ENCODE measurements around the gene KRTAP4-8. TPM values are rescaled to one million over a fixed set of nuclear protein-coding genes. Genes with fewer than 3 reads are reported as not detected.
"Not testable (repeated sequence)": the region's sequence is repeated elsewhere in the genome, so short reads cannot be mapped to it uniquely, and the experiment has no call there.

KRTAP4-8 gene
- total RNA-seq, 1 donor from 2014 or later = not detected

- Mint-ChIP-seq H3K4me1 (ENCODE audit: low read depth, unreplicated experiment) (no peaks in the 10 kb centered on the region), H3K27ac (ENCODE audit: unreplicated experiment) (no peak overlapping the region), H3K9me3 (ENCODE audit: unreplicated experiment) (peaks cover 2% of the 10 kb centered on the region), H3K27me3 (ENCODE audit: unreplicated experiment) (no peaks in the 10 kb centered on the region), H3K36me3 (ENCODE audit: unreplicated experiment) (peaks cover 9% of the 10 kb centered on the region), H3K4me3 (ENCODE audit: unreplicated experiment) (no peak overlapping the region)
- DNase-seq = no peak
- TF ChIP-seq CTCF (IDR thresholded peaks at IDR 0.05; ENCODE audit: partially characterized antibody, unreplicated experiment) = no peak
These were observed 36.0 kb downstream of the KRTAP4-8 start for GRCh38 chr17:41061964-41062363.

DNA sequence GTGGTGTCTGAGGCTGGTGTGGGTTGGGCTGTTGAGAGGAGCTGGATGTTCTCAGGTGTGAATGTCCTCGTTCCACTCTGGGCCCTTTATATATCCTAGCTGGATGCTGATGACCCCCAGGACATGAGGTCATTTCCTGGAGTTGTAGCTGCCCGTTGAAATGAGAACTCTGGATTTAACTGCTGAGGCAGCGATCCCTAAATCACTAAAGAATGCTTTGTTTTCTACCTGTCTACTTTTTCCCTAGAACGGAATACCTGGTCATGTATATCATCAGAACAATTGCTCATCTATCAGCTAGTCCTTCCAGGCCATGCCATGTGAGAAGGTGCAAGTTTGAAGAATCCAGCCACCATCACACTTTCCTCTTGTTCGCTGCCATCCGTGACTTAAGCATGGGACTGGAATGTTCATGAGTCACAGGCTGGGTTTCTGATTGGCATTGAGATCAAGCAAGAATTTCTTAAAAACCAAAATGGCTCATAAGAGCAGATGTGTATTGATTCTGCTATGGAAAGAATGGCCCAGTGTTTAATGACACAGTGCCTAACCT, 37.8 kb downstream of the KRTAP4-8 start, which contains the start of gene KRTAP2-3:
TSS of gene KRTAP2-3 (minus strand) at position 63 of the 553 bp plus-strand sequence. CDS start 64 bp downstream, outside the sequence.
- H3K4me3 Mint-ChIP-seq (ENCODE audit: unreplicated experiment) = no peak within 1 kb of the TSS
- H3K27me3 Mint-ChIP-seq (ENCODE audit: unreplicated experiment) = no peaks in the 10 kb centered on the region

DNA sequence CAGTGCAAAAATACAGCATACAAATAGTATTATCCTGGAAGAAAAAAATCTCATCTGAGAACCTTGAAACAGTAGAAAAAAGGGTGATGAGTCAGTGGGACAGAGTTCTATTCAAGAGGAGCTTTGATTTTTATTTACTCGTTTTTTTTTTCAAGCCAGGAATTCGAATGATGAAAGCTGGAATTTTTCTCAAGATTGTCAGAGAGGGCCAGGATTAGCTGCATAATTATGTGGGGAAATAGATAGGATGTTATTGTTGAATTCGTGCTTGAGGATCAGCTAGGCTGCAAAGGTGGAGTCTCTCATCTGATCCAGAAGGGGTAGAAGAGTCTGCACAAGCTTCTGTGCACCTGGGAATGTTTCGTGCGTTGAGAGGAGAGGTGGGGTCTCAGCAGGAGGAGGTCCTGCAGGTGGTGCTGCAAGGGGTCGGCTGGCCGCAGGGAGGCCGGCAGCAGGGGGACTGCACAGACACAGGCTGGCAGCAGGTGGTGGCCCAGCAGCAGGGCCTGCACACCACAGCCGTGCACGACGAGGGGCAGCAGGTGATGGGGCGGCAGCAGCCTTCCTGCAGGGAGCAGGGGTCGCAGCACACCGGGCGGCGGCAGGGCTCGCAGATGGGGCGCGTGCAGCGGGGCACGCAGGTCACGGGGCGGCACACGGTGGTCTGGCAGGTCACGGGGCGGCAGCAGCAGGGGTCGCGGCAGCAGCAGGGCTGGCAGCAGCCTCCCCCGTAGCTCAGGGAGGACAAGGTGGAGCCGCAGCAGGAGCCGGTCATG, 38.5 kb downstream of the KRTAP4-8 start:
- H3K27ac Mint-ChIP-seq (ENCODE audit: unreplicated experiment); H3K9me3 Mint-ChIP-seq (ENCODE audit: unreplicated experiment); H3K27me3 Mint-ChIP-seq (ENCODE audit: unreplicated experiment): not testable (repeated sequence)

More for the DNA sequence above, 37.8 kb downstream of the KRTAP4-8 start, which contains the start of gene KRTAP2-3:
- H3K36me3 Mint-ChIP-seq (ENCODE audit: unreplicated experiment) = peaks cover 5% of the 10 kb centered on the region
- TF ChIP-seq CTCF (IDR thresholded peaks at IDR 0.05; ENCODE audit: partially characterized antibody, unreplicated experiment) = no peak
- peaks cover 2% of the 10 kb centered on the region for H3K9me3 Mint-ChIP-seq (ENCODE audit: unreplicated experiment)
- H3K27ac Mint-ChIP-seq (ENCODE audit: unreplicated experiment) = no peak within 1 kb of the TSS
- no peaks in the 10 kb centered on the region for H3K4me1 Mint-ChIP-seq (ENCODE audit: low read depth, unreplicated experiment)
- DNase-seq = no peak

DNA sequence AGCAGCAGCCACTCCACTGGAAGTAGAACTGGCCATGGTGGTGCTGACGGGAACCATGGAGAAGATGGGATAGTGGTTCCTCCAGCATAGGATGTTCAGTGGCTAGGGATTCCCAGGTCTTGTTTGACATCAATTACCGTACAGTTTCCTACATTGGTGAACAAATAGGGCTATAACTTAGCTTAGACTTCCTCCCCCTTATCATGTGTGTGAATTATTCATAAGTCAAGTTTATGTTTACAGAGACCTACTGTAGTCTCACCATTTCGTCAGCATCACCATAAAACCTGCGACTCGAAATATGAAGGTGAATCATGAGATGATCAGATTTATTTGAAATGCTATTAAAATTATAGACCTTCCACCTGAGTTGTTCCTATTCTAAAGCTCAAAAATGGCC, 39.2 kb downstream of the KRTAP4-8 start:
- H3K27me3 Mint-ChIP-seq (ENCODE audit: unreplicated experiment) = no peaks in the 10 kb centered on the region
- no peak for TF ChIP-seq CTCF (IDR thresholded peaks at IDR 0.05; ENCODE audit: partially characterized antibody, unreplicated experiment)
- no peak overlapping the region for H3K27ac Mint-ChIP-seq (ENCODE audit: unreplicated experiment)
- DNase-seq = no peak
- H3K4me3 Mint-ChIP-seq (ENCODE audit: unreplicated experiment) = no peak overlapping the region
- no peaks in the 10 kb centered on the region for H3K4me1 Mint-ChIP-seq (ENCODE audit: low read depth, unreplicated experiment)
- H3K9me3 Mint-ChIP-seq (ENCODE audit: unreplicated experiment) = peaks cover 2% of the 10 kb centered on the region
- peaks cover 5% of the 10 kb centered on the region for H3K36me3 Mint-ChIP-seq (ENCODE audit: unreplicated experiment)

More for the DNA sequence above, 38.5 kb downstream of the KRTAP4-8 start:
- not testable (repeated sequence) for H3K4me3 Mint-ChIP-seq (ENCODE audit: unreplicated experiment); H3K4me1 Mint-ChIP-seq (ENCODE audit: low read depth, unreplicated experiment); H3K36me3 Mint-ChIP-seq (ENCODE audit: unreplicated experiment); DNase-seq

DNA sequence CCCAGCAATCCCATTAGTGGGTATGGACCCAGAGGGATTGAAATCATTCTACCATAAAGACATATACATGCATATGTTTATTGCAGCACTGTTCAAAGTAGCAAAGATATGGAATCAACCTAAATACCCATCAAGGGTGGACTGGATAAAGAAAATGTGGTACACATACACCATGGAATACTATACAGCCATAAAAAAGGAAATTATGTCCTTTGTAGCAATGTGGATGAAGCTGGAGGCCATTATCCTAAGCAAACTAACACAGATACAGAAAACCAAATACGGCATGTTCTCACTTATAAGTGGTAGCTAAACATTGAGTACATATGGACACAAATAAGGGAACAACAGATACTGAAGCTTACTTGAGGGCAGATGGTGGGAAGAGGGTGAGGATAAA, 40.4 kb downstream of the KRTAP4-8 start:
- no peak for DNase-seq
- no peak overlapping the region for H3K27ac Mint-ChIP-seq (ENCODE audit: unreplicated experiment)
- no peak for TF ChIP-seq CTCF (IDR thresholded peaks at IDR 0.05; ENCODE audit: partially characterized antibody, unreplicated experiment)
- H3K27me3 Mint-ChIP-seq (ENCODE audit: unreplicated experiment) = no peaks in the 10 kb centered on the region
- H3K4me1 Mint-ChIP-seq (ENCODE audit: low read depth, unreplicated experiment) = no peaks in the 10 kb centered on the region
- no peak overlapping the region for H3K4me3 Mint-ChIP-seq (ENCODE audit: unreplicated experiment)
- H3K9me3 Mint-ChIP-seq (ENCODE audit: unreplicated experiment) = no peaks in the 10 kb centered on the region
- H3K36me3 Mint-ChIP-seq (ENCODE audit: unreplicated experiment) = peaks cover 5% of the 10 kb centered on the region

DNA sequence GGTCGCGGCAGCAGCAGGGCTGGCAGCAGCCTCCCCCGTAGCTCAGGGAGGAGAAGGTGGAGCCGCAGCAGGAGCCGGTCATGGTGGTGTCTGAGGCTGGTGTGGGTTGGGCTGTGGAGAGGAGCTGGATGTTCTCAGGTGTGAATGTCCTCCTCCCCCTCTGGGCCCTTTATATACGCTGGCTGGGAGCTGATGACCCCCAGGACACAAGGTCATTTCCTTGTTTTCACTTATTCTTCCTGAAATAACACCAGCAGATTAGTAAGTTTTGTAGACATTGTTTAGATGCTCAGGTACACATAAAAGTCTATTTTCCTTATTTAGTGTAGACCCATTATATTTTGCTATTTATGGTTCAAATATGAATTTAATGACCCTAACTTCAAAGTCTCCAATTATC, 42.8 kb downstream of the KRTAP4-8 start, which contains the start of gene KRTAP2-2:
TSS of gene KRTAP2-2 (minus strand) at position 101 of the 400 bp plus-strand sequence. CDS start at position 82, 19 bp downstream.
- not testable (repeated sequence) for H3K27ac Mint-ChIP-seq (ENCODE audit: unreplicated experiment); H3K36me3 Mint-ChIP-seq (ENCODE audit: unreplicated experiment); H3K9me3 Mint-ChIP-seq (ENCODE audit: unreplicated experiment); DNase-seq; H3K4me1 Mint-ChIP-seq (ENCODE audit: low read depth, unreplicated experiment); H3K4me3 Mint-ChIP-seq (ENCODE audit: unreplicated experiment); H3K27me3 Mint-ChIP-seq (ENCODE audit: unreplicated experiment)

DNA sequence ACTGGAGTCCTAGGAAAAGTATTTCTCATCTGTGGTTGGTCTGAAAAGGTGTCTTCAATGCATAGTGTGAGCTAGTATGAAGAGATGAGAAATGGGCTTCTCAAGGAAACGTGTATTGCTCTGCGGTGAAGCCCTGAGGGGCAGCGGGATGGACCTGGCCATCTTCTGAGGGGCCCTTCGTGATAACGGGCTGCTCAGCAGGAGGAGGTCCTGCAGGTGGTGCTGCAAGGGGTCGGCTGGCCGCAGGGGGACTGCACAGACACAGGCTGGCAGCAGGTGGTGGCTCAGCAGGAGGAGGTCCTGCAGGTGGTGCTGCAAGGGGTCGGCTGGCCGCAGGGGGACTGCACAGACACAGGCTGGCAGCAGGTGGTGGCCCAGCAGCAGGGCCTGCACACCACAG, 43.4 kb downstream of the KRTAP4-8 start:
- not testable (repeated sequence) for H3K27me3 Mint-ChIP-seq (ENCODE audit: unreplicated experiment); H3K4me3 Mint-ChIP-seq (ENCODE audit: unreplicated experiment)

More for the DNA sequence above, 43.4 kb downstream of the KRTAP4-8 start:
- not testable (repeated sequence) for DNase-seq; H3K4me1 Mint-ChIP-seq (ENCODE audit: low read depth, unreplicated experiment); H3K36me3 Mint-ChIP-seq (ENCODE audit: unreplicated experiment); H3K9me3 Mint-ChIP-seq (ENCODE audit: unreplicated experiment); H3K27ac Mint-ChIP-seq (ENCODE audit: unreplicated experiment)

Data from glutamatergic neuron (in vitro differentiated cells).